Stimulated activated CD8-positive, alpha-beta memory T cell treated with anti-CD3 and anti-CD28 coated beads, Interleukin-12 subunit alpha, Interleukin-12 subunit beta, amount 100 ng/mL, for 24 hours (primary cell): Measurements from ENCODE around the gene NEURL1.
"Not testable (repeated sequence)": the region's sequence is repeated elsewhere in the genome, so short reads cannot be mapped to it uniquely, and the experiment has no call there.

Experiments used
- DNase-seq: peaks from one replicate; pipeline ENCODE4 v3.0.0-alpha.2; 2020; ENCODE audit errors: extremely low read depth

Gene NEURL1

DNA sequence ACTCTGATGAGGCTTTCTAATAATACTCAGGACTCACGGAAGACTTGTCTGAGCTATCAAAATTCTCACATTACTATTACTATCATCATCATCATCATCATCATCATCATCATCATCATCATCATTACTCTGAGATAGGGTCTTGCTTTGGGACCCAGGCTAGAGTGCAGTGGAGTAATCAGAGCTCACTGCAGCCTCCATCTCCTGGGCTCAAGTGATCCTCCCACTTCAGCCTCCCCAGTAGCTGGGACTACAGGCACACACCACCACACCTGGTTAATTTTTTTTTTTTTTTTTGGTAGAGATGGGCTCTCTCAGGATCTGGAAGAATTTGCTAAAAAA, 112.6 kb downstream of the NEURL1 start:
- not testable (repeated sequence) for DNase-seq

GRCh38 chr10:103607051-103607450, 113.5 kb downstream of the NEURL1 start:
- DNase-seq = not testable (repeated sequence)

DNA sequence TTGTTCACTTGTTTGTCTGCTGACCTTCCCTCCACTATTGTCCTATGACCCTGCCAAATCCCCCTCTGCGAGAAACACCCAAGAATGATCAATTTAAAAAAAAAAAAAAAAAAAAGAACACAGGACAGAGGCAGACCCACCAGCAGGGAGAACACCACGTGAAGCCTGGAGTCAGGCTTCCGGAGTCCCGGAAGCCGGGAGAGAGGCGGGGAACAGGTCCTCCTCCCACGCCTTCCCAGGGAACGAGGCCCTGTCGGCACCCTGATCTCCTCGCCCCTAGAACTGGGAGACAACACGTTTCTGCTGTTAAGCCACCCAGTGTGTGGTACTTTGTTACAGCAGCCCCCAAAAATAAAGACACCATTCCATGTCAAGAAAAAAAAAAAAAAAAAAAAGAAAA, 114.6 kb downstream of the NEURL1 start:
- not testable (repeated sequence) for DNase-seq

DNA sequence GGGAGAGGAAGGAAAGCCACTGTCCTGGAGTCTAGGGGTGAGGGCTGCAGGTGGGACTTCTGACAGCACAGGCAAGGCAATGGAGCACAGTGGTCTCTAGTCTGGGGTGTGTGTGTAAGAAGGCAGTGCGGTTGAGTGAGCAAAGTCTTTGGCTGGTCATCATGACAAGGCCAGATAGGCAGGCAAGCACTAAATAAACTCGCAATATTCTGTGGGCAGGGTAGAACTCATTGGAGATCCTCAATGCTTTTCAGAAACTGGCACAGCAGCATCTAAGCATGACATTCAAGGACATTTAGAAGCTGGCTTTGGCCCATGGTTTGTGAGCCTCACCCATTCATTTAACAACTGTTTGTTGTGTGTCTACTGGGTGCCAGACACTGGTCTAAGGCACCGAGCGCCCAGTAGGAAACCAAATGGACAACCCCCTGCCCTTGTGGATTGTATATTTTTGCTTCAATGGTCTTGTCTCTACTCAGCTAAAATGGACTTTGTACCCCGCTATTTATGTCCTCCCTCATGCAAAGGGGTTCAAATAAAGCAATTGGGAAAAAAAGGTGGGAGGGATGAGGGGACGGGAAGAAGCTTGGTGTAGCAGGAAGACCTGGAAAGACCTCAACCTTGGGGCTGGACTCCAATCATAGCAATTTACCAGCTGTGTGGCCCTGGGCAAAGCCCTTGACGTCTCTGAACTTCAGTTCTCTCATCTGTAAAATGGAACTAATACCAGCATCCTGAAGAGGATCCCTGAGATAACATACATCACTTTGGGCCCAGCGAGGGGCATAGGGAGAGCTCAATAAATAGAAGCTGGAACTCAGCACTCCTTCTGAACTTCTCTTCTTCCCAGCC, 116.0 kb downstream of the NEURL1 start:
- DNase-seq = no peak

GRCh38 chr10:103610083-103610472, 116.6 kb downstream of the NEURL1 start:
- no peak for DNase-seq

DNA sequence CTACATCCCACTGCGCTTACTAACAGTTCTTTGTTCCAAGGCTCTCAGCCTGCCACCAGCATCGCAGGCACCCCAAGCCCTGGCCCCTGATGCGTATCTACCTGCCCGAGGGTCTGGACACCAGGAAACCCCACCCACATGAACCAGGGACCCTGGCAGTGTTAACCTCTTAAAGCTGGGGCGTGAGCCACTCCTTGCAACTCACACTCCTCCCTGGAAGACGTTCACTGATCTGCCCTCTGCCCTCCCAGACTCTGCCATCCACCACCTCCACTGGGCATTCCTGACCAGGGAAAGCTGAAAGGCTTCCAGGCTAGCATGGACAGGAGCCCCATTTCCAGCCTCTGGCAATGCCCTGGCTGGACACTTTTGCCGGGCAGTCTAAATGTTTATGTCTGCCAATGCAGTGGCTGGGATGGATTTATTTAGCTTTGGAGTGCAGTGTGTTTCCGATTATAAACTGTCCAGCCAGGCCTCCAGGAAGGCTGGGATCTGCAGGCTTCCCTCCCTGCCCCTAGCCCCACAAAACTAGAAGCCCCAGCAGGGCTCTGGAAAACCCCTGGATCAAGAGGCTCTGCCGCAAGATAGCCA, 117.5 kb downstream of the NEURL1 start:
- no peak for DNase-seq

- no peak for DNase-seq
Observed at GRCh38 chr10:103612462-103613365, 119.2 kb downstream of the NEURL1 start.

- no peak for DNase-seq
Observed at GRCh38 chr10:103613616-103614015, 120.1 kb downstream of the NEURL1 start.

DNA sequence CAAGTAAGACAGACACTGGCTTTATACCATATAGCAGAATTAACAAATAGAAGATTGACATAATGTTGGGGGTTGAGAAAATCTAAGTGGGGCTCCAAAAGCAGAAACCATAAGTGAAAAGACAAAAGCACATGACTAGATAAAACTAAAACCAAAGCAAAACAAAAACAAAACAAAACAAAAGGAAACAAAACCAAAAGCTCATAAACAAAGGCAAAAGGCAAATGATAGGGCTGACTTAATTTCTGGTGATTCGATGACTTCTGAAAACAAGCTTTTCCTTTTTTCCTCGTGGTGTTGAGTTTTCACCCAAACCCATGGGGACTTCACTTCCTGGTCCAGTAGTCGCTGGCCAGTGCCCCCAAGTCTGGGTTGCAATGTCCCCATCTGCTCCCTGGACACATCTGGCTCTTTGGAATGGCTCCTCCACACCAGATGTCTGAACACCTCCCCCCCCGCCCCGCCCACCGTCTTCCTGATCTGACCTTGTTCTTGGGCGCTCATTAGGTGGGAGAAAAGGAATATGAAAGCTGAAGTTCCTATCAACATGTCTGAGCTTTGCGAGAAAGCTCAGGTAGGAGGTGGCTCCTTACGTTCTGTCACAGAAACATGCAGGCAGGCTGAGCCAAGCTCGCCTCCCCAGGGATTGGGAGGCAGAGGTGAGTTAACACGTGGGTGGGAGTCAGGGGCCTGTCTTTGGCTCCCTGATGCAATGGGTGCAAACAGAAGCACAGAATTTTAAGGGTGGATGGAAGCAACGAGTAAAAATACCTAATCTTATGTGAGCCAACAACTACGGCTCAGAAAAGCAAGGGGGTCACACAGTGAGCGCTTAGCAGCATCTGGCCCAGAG, 121.0 kb downstream of the NEURL1 start:
- DNase-seq = no peak

- DNase-seq = no peak
Observed at GRCh38 chr10:103616705-103617601, 123.4 kb downstream of the NEURL1 start.

- DNase-seq = no peak
Observed at GRCh38 chr10:103617602-103618385, 124.3 kb downstream of the NEURL1 start.

DNA sequence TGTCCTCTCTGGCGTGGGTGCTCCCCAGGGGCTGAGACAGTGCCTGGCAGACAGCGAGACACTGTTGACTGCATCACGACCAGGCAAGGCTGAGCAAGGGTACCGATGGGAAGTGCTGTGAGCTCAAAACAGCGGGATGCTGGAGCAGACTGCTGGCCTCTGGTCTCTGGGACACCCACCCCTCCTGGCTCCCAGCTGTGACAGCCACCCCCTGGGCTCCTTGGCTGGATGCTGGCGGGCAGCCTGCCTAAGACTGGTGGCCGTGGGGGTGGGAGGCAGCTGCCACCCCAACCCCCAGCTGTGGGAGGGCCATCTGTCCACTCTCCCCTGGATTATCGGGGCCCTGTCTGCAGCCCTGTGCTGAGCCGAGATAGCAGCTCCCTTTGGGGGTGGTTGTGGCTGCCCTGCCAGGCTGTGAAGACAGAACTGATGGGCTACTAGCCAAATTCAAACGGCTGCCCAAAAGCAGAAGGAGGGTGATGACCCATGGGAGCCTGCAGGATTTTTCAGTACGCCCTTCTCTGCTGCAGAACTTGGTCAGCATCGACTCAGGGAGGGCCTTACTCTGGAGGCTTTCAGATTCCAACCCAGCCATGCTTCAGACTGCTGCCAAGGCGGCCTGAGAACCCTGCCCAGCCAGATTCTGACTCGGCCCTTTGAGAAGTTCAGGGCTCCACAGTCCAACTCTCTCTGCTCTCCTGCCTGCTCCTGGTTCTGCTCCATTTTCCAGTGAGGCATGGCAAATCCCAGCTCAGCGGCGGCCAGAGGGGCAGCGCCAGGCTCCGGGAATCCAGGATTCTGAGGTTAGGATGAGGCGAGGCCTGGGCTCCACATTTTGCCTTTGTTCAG, 125.3 kb downstream of the NEURL1 start:
- no peak for DNase-seq

GRCh38 chr10:103619424-103620351, 126.2 kb downstream of the NEURL1 start:
- no peak for DNase-seq

GRCh38 chr10:103620352-103620740, 126.8 kb downstream of the NEURL1 start:
- no peak for DNase-seq

DNA sequence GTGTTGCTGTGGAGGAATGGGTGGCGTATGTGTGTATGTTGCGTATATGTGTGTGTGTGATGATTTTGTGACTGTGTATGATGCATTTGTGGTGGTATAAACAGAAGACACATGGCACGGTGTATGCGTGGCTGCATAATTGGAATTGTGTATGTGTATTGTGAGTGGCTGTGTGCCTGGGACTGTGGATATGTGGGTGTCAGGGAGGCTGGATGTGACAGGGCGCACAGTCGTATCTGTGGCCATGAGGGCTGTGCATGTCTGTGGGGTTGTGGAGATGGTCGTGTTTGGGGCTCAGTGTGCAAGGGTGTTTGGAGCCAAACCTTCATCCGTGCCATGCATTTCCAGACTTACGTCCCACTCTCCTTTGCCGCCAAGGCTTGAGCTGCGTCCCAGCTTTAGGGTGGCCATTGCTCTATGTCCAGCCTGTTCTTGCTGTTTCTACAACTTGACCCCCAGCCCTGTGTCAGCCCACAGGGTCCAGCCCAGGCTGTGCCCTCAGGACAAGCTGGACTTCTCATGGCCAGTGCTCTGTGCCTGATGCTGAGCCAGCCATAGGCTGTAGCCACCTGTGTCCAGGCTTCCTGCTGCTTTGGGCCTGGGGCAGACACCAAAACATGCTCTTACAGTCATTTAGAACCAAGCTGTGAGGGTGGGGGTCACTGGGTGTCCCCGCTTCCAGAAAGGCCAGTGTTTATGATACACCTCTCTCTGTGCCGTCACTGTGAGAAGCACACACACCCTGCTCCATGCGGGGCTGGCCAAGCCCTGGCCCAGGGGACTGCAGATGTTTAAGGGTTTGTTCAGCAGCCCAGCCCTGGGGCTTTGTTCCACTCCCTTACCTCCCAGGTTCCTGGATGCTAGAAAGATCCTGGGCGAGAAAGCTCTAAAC, 127.6 kb downstream of the NEURL1 start:
- DNase-seq = no peak

DNA sequence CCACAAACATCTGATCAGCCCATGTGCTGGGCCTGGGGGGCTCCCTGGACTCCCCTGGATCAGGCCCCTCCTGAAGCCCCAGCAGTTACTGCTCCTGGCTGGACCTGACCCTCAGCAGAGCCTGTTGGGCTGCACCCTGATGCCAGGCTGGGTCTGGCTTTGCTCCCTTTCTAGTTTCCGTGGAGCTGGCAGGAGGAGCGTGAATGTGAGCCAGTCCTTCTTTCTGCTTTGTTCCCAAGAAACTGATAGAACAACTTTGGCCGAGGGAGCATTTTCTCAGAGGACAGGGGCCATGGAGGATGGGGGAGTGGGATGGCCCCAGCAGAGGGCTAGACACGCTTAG, 128.2 kb downstream of the NEURL1 start:
- no peak for DNase-seq

DNA sequence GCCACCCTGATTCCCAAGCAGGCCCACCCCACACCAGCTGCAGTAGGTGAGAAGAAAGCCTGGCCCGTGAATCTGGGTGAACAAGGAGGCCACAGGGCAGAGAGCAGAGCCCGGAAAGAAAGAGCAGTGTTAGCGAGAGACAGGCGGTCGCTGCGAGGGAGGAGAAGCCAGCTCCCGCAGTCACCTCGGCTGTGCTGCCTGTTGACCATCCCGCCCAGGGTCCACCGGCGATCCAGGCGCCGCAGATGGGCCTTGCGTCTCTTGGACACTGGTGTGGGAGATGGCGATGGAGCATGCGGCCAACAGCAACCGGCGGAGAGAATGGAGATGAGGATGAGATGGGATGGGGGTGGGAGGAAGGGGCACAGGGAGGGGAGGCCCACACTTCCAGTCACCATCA, 128.8 kb downstream of the NEURL1 start:
- no peak for DNase-seq
